Chondrocyte (in vitro differentiated cells): ENCODE measurements around the gene TAPBPL. TPM values are rescaled to one million over a fixed set of nuclear protein-coding genes. Genes with fewer than 3 reads are reported as not detected.
A peak's percentile ranks its signal among the peaks of the same experiment; 100 is the strongest.
"Not testable (repeated sequence)": the region's sequence is repeated elsewhere in the genome, so short reads cannot be mapped to it uniquely, and the experiment has no call there.

Source experiments
- DNase-seq: peaks from one replicate; pipeline ENCODE4 v3.0.0; 2021; ENCODE audit warnings: mixed read lengths, low spot score
- H3K27ac Mint-ChIP-seq: one replicate; pipeline ENCODE4 v1.8.0; 2021; ENCODE audit warnings: mild to moderate bottlenecking, moderate library complexity, mixed read lengths; ENCODE audit not compliant: unreplicated experiment
- H3K27me3 Mint-ChIP-seq: 2 replicates; pipeline ENCODE4 v1.8.0; 2021; ENCODE audit warnings: low read depth, mixed read lengths
- H3K36me3 Mint-ChIP-seq: 2 replicates; pipeline ENCODE4 v1.8.0; 2021; ENCODE audit warnings: low read depth, mixed read lengths
- H3K4me1 Mint-ChIP-seq: 2 replicates; pipeline ENCODE4 v1.8.0; 2021; ENCODE audit warnings: low read depth, mild to moderate bottlenecking, mixed read lengths
- H3K4me3 Mint-ChIP-seq: one replicate; pipeline ENCODE4 v1.8.0; 2021; ENCODE audit warnings: mild to moderate bottlenecking, moderate library complexity, mixed read lengths; ENCODE audit not compliant: unreplicated experiment
- H3K9me3 Mint-ChIP-seq: 2 replicates; pipeline ENCODE4 v1.8.0; 2021; ENCODE audit warnings: low read depth, mixed read lengths
- total RNA-seq: library from RNA; stranded (reverse); gene quantifications from 3 replicates; pipeline ENCODE4 v1.2.1, GENCODE V29; 2021
- TF ChIP-seq, protein P1 (sequence below): fragments of 200-600 bp; sonication (generic); IDR thresholded peaks from 2 replicates; pipeline ENCODE4 v1.5.0; 2021; ENCODE audit warnings: antibody characterized with exemption, mild to moderate bottlenecking, moderate library complexity

TAPBPL gene
- total RNA-seq, 1 donor from 2014 or later, result 4.6 TPM

DNA sequence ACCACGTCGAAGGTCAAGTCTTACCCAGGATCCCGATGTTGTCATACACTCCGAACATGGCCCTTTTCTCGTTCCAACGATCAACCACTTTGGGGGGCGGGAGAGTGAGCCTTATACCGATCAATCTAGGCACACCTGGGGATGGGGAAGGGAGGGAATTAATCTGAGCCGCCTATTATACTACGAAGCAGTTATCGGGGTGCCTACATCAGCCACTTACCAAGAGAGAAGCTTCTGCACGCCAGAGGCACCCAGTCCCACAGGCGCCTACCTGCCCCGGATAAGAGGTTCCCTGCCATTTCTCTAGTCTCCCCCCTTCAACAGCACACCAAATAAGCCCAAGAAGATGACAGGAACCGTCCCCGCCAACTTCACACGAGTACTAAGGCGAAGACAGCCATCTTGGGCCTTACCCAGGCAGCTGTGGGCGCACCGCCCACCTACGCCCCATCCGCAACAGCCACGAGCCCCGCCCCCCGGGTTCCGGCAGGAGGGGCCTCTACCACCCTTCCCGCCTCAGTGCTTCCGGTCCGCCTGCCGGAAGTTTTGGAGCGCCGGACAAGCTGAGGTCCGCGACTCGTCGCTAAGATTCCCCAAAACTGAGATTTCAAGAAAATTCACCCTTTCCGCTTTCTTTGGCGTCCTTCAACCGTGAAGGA is 41.1 kb downstream of the TAPBPL start, which contains the start of gene MRPL51:
Gene MRPL51 (minus strand): TSS at position 425 of the 659 bp plus-strand sequence. CDS start 126 bp downstream, at position 299.
- peak; percentile 99 for DNase-seq
- Mint-ChIP-seq H3K9me3 (no peaks in the 10 kb centered on the region), H3K36me3 (peaks cover 7% of the 10 kb centered on the region), H3K27ac (peak within 1 kb of the TSS; percentile 99), H3K27me3 (no peaks in the 10 kb centered on the region), H3K4me3 (peak within 1 kb of the TSS; percentile 95), H3K4me1 (peaks cover 24% of the 10 kb centered on the region)
- TF ChIP-seq, protein P1, sequence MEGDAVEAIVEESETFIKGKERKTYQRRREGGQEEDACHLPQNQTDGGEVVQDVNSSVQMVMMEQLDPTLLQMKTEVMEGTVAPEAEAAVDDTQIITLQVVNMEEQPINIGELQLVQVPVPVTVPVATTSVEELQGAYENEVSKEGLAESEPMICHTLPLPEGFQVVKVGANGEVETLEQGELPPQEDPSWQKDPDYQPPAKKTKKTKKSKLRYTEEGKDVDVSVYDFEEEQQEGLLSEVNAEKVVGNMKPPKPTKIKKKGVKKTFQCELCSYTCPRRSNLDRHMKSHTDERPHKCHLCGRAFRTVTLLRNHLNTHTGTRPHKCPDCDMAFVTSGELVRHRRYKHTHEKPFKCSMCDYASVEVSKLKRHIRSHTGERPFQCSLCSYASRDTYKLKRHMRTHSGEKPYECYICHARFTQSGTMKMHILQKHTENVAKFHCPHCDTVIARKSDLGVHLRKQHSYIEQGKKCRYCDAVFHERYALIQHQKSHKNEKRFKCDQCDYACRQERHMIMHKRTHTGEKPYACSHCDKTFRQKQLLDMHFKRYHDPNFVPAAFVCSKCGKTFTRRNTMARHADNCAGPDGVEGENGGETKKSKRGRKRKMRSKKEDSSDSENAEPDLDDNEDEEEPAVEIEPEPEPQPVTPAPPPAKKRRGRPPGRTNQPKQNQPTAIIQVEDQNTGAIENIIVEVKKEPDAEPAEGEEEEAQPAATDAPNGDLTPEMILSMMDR, result no peak

DNA sequence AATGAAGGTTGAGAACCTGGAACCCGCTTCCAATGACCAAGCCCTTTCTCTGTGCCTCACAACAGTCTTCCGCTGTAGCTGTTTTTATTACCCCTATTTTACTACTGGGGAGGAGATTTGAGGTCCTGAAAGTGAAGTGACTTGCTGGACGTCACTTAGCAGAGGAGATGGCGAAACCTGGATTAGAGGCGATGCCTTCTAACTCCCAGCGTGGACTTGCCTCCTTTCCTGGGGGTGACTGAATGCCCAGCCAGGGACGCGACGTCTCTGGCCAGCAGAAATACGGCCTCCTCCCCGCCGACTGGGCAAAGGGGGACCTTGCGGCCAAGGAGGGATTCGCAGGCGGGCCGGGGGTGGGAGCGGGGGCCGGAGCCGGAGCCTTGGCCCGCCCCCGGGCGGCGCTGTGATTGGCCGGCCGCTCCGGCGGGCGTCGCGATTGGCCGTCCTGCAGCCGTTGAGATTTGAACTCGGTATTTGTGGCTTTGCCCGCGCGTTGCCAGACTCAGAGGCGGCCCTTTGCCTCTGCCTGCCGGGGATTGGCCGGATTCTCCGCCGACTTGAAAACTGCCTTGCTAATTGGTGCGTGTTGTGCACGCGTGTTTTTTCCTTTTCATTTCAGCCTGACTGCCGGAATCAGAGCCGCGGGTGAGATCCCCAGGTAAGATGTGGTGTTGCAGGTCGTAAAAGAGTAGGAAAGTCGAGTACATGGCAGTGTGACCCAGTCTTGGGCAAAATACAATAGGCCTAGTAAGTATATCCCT is 41.8 kb downstream of the TAPBPL start, which contains the start of gene NCAPD2:
Gene NCAPD2 (plus strand): TSS at position 606 of the 761 bp plus-strand sequence. CDS start 997 bp downstream, outside the sequence.
- peaks cover 24% of the 10 kb centered on the region for H3K4me1 Mint-ChIP-seq
- H3K36me3 Mint-ChIP-seq, result peaks cover 8% of the 10 kb centered on the region
- H3K27me3 Mint-ChIP-seq, result no peaks in the 10 kb centered on the region
- TF ChIP-seq, protein P1, result peak; percentile 45
- H3K27ac Mint-ChIP-seq, result peak within 1 kb of the TSS; percentile 99
- peak within 1 kb of the TSS; percentile 95 for H3K4me3 Mint-ChIP-seq
- DNase-seq, result peak; percentile 97
- no peaks in the 10 kb centered on the region for H3K9me3 Mint-ChIP-seq

DNA sequence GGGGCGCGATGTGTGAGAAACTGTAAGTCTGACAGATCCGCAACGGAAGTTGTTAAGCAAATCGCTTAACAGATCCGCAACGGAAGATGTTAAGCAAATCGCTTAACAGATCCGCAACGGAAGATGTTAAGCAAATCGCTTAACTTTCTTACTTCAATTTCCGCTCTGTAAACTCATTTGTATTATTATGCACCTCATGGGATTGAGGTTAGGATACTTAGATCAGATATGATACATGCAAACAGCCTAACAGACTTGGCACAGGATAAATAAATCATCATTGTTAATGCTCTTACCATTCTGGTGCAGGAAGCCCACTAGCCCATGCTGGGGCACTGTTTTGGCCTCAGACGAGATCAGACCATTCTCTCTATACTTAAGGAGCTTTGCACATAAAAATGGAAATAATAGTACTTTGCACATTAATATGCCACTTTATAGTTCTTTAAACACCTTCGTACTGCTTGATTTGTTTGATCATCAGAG is 42.5 kb downstream of the TAPBPL start:
- H3K27me3 Mint-ChIP-seq, result no peaks in the 10 kb centered on the region
- H3K4me3 Mint-ChIP-seq, result peak overlapping the region; percentile 95
- TF ChIP-seq, protein P1, result peak; percentile 51
- peaks cover 24% of the 10 kb centered on the region for H3K4me1 Mint-ChIP-seq
- H3K36me3 Mint-ChIP-seq, result peaks cover 8% of the 10 kb centered on the region
- H3K27ac Mint-ChIP-seq, result peak overlapping the region; percentile 96
- H3K9me3 Mint-ChIP-seq, result no peaks in the 10 kb centered on the region
- no peak for DNase-seq

DNA sequence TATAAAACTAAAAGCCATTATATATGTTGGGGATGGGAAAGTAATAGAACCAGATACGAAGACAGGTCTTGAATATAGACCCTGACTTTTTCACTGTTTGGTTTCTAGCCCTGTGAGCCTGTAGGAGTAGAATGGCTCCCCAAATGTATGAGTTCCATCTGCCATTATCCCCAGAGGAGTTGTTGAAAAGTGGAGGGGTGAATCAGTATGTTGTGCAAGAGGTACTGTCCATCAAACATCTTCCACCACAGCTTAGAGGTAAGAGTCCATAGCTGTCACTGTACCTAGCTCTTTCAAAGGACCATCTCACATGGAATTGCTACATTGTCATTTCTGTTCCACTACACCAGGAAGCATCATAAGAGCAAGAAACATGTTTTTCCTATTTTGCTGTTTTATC is 43.1 kb downstream of the TAPBPL start:
- Mint-ChIP-seq H3K36me3 (peaks cover 8% of the 10 kb centered on the region), H3K9me3 (no peaks in the 10 kb centered on the region), H3K4me3 (peak overlapping the region; percentile 95), H3K4me1 (peaks cover 24% of the 10 kb centered on the region), H3K27ac (no peak overlapping the region), H3K27me3 (no peaks in the 10 kb centered on the region)
- no peak for DNase-seq
- TF ChIP-seq, protein P1, result no peak

DNA sequence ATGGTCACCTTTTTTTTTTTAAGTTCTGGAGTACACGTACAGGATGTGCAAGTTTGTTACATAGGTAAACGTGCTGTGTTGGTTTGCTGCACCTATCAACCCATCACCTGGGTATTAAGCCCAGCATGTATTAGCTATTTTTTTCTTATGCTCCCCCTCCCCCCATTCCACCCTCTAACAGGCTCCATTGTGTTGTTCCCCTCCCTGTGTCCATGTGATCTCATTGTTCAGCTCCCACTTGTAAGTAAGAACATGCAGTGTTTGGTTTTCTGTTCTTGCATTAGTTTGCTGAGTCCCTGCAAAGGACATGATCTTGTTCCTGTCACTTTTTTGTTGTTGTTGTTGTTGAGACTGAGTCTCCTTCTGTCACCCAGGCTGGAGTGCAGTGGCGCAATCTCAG is 45.4 kb downstream of the TAPBPL start:
- not testable (repeated sequence) for H3K36me3 Mint-ChIP-seq, H3K27ac Mint-ChIP-seq, H3K4me3 Mint-ChIP-seq, H3K27me3 Mint-ChIP-seq, H3K9me3 Mint-ChIP-seq, DNase-seq
- H3K4me1 Mint-ChIP-seq, result peaks cover 18% of the 10 kb centered on the region
